ENCODE results near the gene VHLL. TPM values are rescaled to one million over a fixed set of nuclear protein-coding genes. Genes with fewer than 3 reads are reported as not detected.

VHLL gene
- total and polyA plus RNA-seq, 10 of the 15 experiments (the other 5 are each of a cell fraction or from before 2014, with no cell fraction given) = 0.23 TPM; not detected in 9

- H2AFZ ChIP-seq (ENCODE audit: control insufficient read depth, low read depth, low read length) = no peak overlapping the region
- TF ChIP-seq CEBPZ (IDR thresholded peaks at IDR 0.05; ENCODE audit: low read depth, low read length) = no peak
- peak; percentile 34; the same call in 1 of the 2 replicates for TF ChIP-seq POLR2AphosphoS5 (IDR thresholded peaks at IDR 0.05; ENCODE audit: low read length)
- TF ChIP-seq ZBTB4 (CRISPR knock-in tag; IDR thresholded peaks at IDR 0.05) = no peak
- TF ChIP-seq RAD51 (IDR thresholded peaks at IDR 0.05) = peak; percentile 55; the same call in 1 of the 2 replicates
- TF ChIP-seq CREM (IDR thresholded peaks at IDR 0.05; ENCODE audit: low read depth) = 0 out of 2 replicates have a peak, but pooled peaks have one; percentile 31
- TF ChIP-seq YBX1 (IDR thresholded peaks at IDR 0.05) = no peak
- no peak for TF ChIP-seq ETV6 (conservative IDR thresholded peaks at IDR 0.05 in 1 of 2, IDR thresholded peaks at IDR 0.05 in 1 of 2; ENCODE audit: borderline replicate concordance in 1 of 2, low read depth in 1 of 2)
- TF ChIP-seq ZBED1 (IDR thresholded peaks at IDR 0.05; ENCODE audit: borderline replicate concordance) = no peak
- no peak for TF ChIP-seq ZZZ3 (IDR thresholded peaks at IDR 0.05; ENCODE audit: control insufficient read depth, insufficient read length, low read depth)
- no peak for TF ChIP-seq CEBPB (IDR thresholded peaks at IDR 0.05; ENCODE audit: borderline replicate concordance in 1 of 2, low read depth in 2 of 2, low read length in 2 of 2)
- no peak for TF ChIP-seq CREB1 (IDR thresholded peaks at IDR 0.05; ENCODE audit: low read depth)
- TF ChIP-seq CBFB (IDR thresholded peaks at IDR 0.05; ENCODE audit: low read depth) = no peak
- TF ChIP-seq KAT2A (conservative IDR thresholded peaks at IDR 0.05; ENCODE audit: control insufficient read depth, low read depth, low read length) = no peak
- no peak for TF ChIP-seq ZNF622 (IDR thresholded peaks at IDR 0.05)
- TF ChIP-seq ESRRA (IDR thresholded peaks at IDR 0.05; ENCODE audit: low read length) = no peak
- no peak for TF ChIP-seq PAX8 (IDR thresholded peaks at IDR 0.05)
- no peak for TF ChIP-seq HSF1 (IDR thresholded peaks at IDR 0.05; ENCODE audit: low read depth, low read length)
These were observed 17.8 kb downstream of the VHLL start for GRCh38 chr1:156281281-156281680.

More at GRCh38 chr1:156281281-156281680, 17.8 kb downstream of the VHLL start:
- Histone ChIP-seq H4K20me1 (ENCODE audit: control insufficient read depth, insufficient read depth) (no peaks in the 10 kb centered on the region), H3K9me3 (replicated peaks; ENCODE audit: control insufficient read depth, insufficient read depth, low read length) (no peaks in the 10 kb centered on the region), H3K4me1 (ENCODE audit: control insufficient read depth, insufficient read depth, low read length) (peaks cover 15% of the 10 kb centered on the region; the same call in 1 of the 2 replicates), H3K4me3 (peak overlapping the region; percentile 94), H3K9ac (ENCODE audit: control insufficient read depth, insufficient read depth, low read length) (peak overlapping the region; percentile 89), H3K27ac (ENCODE audit: control insufficient read depth, insufficient read depth) (peak overlapping the region; percentile 86), H3K27me3 (replicated peaks in 1 of 2; ENCODE audit: control insufficient read depth in 2 of 2, insufficient read depth in 2 of 2, low read length in 1 of 2) (no peaks in the 10 kb centered on the region), H3K36me3 (ENCODE audit: control insufficient read depth in 2 of 2, insufficient read depth in 2 of 2, low read length in 1 of 2) (peaks cover 8 to 29% of the 10 kb centered on the region in 2 experiments), H3K4me2 (ENCODE audit: control insufficient read depth, insufficient read depth) (peak overlapping the region; percentile 74), H3K79me2 (ENCODE audit: control insufficient read depth, insufficient read depth, low read length) (peaks cover 52% of the 10 kb centered on the region)
- no TSS peak for BruUV-seq (replicated peaks)
- in situ Hi-C loops (cut with MboI) = no loop called here
- CTCF ChIA-PET = interaction anchor here (0.6 to 7.1 kb wide), 16 partner anchors 8 to 190 kb away, joined by 3 to 58 read pairs (median 4); partner anchors contain the start of genes CCT3 and TSACC
- DNase-seq (ENCODE audit: low read depth, low spot score) (no peak), FAIRE-seq (peak; percentile 13), ATAC-seq (peak; percentile 75)
- WGBS (ENCODE audit: insufficient coverage, insufficient replicate concordance, low lambda C conversion rate, missing lambda C conversion rate) = 0% methylated on average over 8 of the region's 8 CpGs
- POLR2A ChIA-PET = interaction anchor here (0.6 to 2.8 kb wide), 7 partner anchors 10 to 223 kb away, joined by 3 to 13 read pairs (median 4); partner anchors contain the start of genes CCT3, MEF2D, PMF1 and TSACC
- SMC1A ChIA-PET (ENCODE audit: uncharacterized antibody, unreplicated experiment) = interaction anchor here (0.7 to 4.7 kb wide), 16 partner anchors 9 to 153 kb away, joined by 3 to 39 read pairs (median 4); partner anchors contain the start of genes GLMP and PMF1
- intact Hi-C loops (cut with micrococcal nuclease; ENCODE audit: unreplicated experiment) = loop anchor here (10.0 kb wide), 1 partner anchor 186 kb away; no protein-coding TSS in a partner anchor
- RAD21 ChIA-PET (ENCODE audit: unreplicated experiment) = interaction anchor here (1.0 to 2.6 kb wide), 5 partner anchors 38 to 130 kb away, joined by 3 to 13 read pairs (median 3); no protein-coding TSS in a partner anchor

All from GM12878 (cell line).